HCT116 (cell line): ENCODE data around the gene INMT.

Experiments
- EZH2phosphoT487 ChIP-seq: fragments of 200-600 bp; IDR thresholded peaks from 2 replicates; pipeline ENCODE4 v1.6.1; 2018; ENCODE audit warnings: antibody characterized with exemption, borderline replicate concordance
- POLR2A ChIP-seq: IDR thresholded peaks from 2 replicates; pipeline ENCODE4 v1.7.0; 2011; ENCODE audit warnings: borderline replicate concordance; ENCODE audit not compliant: insufficient read depth, insufficient read length; ENCODE audit errors: extremely low read depth
- POLR2AphosphoS5 ChIP-seq: IDR thresholded peaks from 2 replicates; pipeline ENCODE4 v1.6.1; 2011; ENCODE audit warnings: mild to moderate bottlenecking, low read depth, low read length, moderate library complexity
- SP1 ChIP-seq: IDR thresholded peaks from 2 replicates; pipeline ENCODE4 v1.6.1; 2012; ENCODE audit warnings: low read depth
- TF ChIP-seq, protein P1 (sequence below), 3 experiments: fragments of 200-600 bp in 1 of 3; sonication (generic) in 1 of 3; IDR thresholded peaks in 2 of 3; conservative IDR thresholded peaks in 1 of 3; 2 replicates each; pipeline ENCODE4 v1.5.1; 2012 to 2017; ENCODE audit warnings: low read depth in 2 of 3, low read length in 2 of 3, antibody characterized with exemption in 1 of 3, borderline replicate concordance in 1 of 3, control low read depth in 1 of 3, mild to moderate bottlenecking in 1 of 3, mixed read lengths in 1 of 3, mixed run types in 1 of 3, moderate library complexity in 1 of 3; ENCODE audit not compliant: insufficient read depth in 1 of 3

DNA sequence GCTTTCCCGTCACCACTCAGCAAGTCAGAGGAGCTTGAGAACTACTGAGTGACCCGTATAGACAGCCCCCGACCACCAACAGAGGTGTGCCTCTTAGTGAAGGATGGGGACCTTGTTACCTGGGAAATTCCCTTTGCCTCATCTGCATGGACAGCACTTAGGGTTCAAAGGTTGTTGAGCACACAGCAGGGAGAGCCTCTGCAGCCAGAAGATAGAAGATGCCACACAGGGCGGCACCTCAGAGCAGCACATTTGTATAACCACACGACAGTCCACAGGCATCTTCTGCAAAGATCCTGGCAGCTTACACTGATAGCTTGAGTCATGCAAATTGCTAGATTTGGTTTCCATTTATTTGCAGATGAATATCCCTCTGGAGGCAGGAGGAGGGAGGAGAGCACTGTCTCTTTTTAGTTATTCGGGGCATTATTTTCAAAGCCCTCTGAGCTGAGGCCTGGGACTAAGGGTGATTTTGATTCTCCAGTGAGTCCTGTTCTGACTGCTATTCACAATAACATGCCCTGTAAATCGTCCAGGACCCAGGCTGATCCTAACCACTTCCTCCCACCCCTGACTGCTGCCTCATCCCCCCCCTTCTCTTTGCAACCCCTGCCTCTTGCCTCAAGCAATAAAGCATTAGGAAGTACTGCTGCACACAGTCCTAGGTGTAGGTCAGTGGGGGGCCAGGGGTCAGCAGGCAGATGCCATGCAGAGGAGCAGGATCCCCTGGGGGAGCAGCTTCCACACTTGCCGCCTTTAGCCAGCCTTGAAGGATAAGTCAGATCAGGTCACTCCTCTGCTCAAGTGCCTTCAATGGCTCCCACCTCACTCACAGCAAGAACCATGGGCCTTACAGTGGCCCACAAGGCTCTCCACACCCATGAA is 24.6 kb upstream of the INMT start:
- TF ChIP-seq POLR2AphosphoS5 (no peak), SP1 (no peak), EZH2phosphoT487 (no peak), POLR2A (no peak)
- TF ChIP-seq, protein P1, sequence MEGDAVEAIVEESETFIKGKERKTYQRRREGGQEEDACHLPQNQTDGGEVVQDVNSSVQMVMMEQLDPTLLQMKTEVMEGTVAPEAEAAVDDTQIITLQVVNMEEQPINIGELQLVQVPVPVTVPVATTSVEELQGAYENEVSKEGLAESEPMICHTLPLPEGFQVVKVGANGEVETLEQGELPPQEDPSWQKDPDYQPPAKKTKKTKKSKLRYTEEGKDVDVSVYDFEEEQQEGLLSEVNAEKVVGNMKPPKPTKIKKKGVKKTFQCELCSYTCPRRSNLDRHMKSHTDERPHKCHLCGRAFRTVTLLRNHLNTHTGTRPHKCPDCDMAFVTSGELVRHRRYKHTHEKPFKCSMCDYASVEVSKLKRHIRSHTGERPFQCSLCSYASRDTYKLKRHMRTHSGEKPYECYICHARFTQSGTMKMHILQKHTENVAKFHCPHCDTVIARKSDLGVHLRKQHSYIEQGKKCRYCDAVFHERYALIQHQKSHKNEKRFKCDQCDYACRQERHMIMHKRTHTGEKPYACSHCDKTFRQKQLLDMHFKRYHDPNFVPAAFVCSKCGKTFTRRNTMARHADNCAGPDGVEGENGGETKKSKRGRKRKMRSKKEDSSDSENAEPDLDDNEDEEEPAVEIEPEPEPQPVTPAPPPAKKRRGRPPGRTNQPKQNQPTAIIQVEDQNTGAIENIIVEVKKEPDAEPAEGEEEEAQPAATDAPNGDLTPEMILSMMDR (IDR thresholded peaks at IDR 0.05 in 2 of 3, conservative IDR thresholded peaks at IDR 0.05 in 1 of 3; ENCODE audit: borderline replicate concordance in 1 of 3, insufficient read depth in 1 of 3, low read depth in 2 of 3, low read length in 2 of 3) = no peak
